GM08714 (cell line): ENCODE results near the gene HOXB5.

ENCODE experiments used
- H3K4me3 ChIP-seq: fragments of 200-500 bp; sonication (Bioruptor generic); 2 replicates; pipeline ENCODE4 v1.5.1; 2014; ENCODE audit warnings: mild to moderate bottlenecking, low read length, inconsistent platforms
- ZNF274 ChIP-seq: IDR thresholded peaks from 2 replicates; pipeline ENCODE4 v1.6.1; 2012; ENCODE audit warnings: mild to moderate bottlenecking, low read depth, low read length

HOXB5 gene

DNA sequence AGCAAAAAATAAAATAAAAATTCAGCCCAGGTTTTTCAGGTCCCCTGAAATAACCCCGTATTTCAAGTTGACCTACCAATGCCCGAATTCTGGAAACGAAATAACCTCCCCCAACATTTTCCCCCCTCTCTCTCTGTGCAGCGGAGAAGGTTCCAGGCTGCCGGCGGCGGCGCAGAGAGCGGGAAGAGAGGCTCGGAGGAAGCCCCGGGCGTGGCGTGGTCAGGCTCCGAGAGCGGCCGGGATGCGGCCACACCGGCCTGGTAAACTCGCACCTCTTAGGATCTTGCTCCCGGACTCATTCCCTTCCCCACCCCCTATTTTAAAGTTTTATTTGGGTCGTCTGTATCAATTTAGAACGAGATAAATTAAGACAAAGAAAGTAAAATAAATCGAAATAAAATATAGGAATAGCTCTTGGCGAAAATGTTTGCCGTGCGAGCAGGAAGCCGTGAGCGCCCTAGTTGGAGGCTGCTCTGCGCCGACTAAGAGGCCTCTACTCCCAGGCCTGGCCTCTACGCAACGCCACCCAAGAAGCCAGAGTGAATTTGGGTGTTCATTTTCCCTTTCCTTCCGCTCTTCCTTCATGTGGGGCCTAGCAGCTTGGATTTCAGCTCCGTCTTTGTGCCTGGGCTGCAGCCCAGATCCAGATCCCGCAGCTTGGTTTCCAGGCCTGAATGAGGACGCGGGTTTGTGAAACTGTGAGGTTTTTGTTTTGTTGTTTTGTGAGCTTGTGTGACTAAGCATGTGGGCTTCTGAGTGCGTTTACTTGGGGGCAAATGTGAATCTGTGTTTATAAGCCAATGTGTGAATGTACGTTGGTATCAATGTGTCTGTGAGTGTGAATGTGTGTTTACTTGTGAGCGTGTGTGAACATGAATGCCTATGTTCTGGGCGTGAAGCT is 12.7 kb upstream of the HOXB5 start:
- no peak for TF ChIP-seq ZNF274
- no peak overlapping the region for H3K4me3 ChIP-seq

DNA sequence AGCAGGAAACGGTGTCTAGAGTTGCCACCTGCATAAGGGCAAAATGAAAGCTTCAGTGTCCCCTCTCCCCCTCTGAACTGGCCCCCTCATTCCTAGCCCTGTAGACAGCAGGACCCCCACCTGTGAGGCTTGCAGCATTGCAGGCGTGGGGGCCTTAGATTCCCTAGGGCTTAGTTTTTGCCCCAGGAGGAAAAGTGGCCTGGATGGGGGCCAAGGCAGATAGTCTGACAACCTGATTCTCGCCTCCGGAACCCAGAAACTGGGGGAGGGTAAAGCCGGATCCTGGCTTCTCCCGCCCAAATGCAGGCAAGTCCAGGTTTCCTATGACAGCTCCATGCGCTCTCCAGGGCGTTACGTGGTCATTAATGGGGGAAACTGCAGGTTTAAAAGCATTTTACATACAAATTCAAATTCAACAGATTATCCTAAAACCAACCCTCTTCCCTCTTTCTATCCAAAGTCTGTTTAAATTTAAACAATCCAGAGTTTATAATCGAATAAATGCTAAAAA is 11.9 kb upstream of the HOXB5 start:
- TF ChIP-seq ZNF274: no peak
- no peak overlapping the region for H3K4me3 ChIP-seq

DNA sequence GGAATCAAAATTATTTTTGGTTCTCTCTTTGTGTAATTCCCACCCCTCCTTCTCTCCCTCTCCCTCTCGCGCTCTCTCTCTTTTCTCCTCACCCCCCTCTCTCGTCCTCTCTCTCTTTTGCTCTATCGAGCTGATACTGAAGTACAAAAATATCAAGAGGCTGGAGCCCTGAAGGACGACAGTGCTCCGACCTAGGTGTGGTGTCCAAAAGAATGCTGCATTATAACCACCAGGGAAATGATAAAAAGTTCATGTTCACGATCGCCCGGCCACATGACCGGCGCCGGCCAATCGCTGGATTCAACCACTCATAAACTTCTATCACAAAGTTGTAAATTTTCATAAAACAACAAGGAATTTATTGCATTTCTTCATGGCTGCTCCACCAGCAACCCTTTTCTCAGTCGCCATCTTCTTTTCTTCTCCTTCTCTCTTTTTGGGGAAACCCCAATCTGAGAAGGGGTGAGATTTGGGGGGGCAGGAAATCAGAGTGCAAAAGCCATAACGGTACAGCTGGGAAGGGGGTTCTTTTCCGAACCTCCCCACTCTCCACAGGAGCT is 11.3 kb upstream of the HOXB5 start, which contains the start of gene HOXB6:
TSS of gene HOXB6 (minus strand) at position 217 of the 560 bp plus-strand sequence. CDS start 6,836 bp downstream, outside the sequence.
- peak within 1 kb of the TSS; percentile 17; the same call in 1 of the 2 replicates for H3K4me3 ChIP-seq
- TF ChIP-seq ZNF274: no peak

DNA sequence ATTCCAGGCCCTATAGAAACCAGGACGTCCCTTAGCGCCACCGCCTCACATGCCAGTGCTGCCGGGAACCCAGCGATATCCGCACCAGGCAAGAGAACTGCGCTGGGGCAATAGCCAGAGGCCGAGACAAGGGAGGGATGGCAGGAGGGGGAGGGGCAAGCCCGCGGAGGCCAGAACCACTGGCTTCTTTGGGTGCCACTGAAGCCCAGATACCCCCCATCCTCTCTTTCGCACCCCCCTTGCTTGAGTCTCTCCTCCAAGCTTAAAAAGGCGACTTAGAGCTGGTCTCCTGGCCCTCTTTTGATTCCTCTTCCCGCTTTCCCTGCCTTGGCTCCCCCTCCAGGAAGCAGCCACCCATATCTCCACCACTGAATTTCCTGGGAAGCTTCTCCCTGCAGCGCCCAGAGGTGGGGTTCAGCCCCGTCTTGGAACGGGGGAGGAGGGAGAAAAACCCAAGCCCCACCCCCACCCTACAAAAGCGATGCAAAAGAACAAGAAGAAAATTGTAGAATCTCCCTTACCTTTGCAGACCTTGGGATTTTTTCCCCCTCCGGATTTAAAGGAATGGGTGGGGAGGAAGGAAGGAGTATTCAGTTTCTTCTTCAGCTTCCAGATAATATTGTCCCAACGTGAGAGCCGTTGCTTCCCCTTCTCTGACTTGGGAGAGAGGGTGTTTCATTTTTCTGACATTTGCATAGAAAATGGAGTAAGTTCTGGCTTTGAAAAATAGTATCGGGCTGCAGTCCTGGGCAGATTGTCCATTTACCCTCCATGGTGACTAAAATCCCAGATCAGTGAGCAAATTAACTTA is 10.6 kb upstream of the HOXB5 start:
- peak overlapping the region; percentile 17; the same call in 1 of the 2 replicates for H3K4me3 ChIP-seq
- TF ChIP-seq ZNF274: no peak

DNA sequence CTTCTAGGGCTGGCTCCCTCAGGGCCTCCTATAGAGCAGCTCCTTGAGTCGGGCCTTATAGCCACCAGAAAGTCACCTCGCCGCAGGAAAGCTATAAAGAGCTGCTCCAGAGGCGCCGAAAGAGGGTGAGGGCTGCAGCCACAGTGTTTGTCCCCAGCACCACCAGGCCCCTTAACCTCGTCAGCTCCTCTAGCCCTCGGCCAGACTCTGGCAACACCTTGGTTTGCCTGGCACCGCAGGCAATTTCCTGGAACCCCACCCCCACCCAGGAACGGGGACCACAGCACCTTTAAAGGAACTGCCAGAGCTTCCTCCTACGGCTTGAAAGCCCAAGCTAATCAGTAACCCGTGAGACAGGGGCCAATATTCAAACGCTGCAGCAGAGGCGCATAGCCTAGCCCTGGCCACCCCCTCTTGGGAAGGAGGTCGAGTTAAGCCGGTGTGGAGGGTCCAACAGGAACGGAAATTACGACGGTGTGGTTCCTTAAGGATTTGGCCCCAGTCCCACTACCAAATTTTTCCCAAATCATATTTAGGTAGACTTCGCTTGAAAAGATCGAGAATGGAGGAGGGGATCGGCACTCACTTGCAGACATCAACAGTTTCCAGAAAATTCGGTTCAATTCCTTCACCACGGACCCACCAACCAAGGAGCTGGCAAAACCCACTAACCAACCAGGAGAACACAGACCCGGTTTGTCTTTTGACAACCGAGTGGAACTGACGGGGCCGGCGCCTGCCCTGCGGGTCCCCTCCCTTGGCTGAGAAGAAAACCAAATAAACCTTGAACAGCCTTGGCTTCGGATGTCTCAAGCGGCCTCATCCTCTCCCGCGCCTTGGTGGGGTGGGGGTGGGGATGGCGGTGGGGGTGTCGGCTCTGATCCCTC is 8.2 kb upstream of the HOXB5 start:
- no peak for TF ChIP-seq ZNF274
- no peak overlapping the region for H3K4me3 ChIP-seq

DNA sequence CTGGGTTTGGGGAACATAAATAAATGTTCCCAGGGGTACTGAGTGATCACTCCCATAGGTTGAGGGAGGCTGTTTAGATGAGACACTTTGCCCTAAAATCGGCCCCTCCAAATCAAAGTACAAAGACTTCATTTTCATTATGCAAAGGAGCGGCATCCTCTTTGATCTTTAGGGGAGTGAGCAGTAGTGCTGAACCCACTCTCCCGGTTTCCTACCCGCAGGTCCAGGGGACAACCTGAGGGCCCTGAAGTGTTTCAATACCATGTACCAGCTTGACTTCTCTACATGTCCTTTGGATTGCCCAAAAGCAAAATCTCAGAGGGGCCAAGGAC is 7.6 kb upstream of the HOXB5 start:
- no peak for TF ChIP-seq ZNF274
- no peak overlapping the region for H3K4me3 ChIP-seq

DNA sequence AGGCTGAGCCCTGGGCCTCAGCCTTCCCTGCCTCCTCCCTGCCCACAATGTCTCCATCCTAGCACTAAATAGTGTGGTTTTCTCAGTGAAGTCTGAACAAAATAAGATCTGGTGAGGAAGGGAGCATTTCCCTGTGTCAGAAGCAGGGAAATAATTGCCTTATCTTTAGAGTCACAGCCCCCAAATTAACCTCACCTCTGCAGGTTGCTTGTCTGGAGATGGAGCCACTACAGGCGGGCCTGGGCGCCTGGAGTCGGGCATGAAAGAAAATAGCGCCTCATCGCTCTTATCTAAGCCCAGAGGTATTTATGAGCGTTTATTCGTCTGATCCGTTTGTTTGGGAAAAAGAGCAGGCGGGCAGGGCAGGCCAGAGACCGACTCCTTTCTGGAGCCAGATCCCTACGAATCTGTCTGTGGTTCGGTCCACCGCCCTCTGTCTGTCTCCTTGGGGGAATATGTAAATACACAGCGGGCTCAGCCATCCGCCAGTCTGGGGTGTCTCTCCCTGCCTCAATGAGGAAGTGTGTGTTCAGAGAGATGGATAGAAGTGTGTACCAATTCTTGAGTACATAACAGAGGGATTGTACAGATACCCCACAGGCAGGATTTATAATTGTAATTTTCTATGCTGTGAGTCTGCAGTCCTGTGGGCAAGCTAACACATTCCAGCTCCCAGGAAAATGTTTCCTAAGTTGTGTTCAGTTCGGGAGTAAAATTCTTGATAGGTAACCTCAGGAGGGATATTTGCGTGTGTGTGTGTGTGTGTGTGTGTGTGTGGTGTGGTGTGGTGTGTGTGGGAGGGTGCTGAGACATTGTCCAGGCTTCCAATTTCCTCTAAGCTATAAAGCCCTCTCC is 6.9 kb upstream of the HOXB5 start:
- H3K4me3 ChIP-seq: no peak overlapping the region
- no peak for TF ChIP-seq ZNF274

DNA sequence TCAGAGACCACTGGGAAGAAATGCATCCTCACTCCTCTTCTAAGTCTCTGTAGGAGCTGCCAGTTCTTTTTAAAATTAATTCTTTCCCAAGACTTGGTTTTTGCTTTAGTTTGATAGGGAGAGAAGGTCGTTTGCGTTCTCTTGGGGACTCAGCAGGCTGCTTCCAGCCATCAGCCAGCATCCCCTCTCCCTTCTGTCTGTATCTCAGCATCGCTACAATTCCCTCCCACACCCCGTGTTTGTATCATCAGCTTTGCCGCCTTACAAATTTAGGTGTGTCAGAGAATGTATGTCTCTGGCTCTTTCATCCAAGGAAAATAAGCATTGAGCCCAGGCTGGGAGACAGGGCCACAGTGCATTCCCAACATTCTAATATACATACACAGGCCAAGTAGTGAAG is 5.8 kb upstream of the HOXB5 start:
- H3K4me3 ChIP-seq: no peak overlapping the region

DNA sequence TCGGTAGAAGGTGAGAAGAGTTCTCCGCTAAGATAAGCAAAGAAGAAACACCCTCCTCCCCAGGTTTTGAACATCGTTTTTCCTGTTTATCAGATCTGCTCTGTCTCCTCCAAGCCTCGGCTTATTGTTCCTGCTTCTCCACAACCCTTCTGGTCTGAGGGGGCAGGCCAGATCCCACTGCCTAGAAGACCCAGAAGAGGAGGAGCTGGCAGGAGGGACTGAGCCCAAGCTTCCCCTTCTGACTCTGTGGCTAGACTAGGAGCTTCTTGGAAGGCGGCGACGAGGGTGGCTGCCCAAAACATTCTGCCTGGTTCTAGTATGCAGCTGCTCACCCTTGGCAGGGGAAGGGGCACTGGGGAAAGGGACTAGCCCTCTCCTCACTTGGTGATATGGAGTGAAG is 5.2 kb upstream of the HOXB5 start:
- no peak overlapping the region for H3K4me3 ChIP-seq
- TF ChIP-seq ZNF274: no peak

More for the DNA sequence above, 5.8 kb upstream of the HOXB5 start:
- no peak for TF ChIP-seq ZNF274

DNA sequence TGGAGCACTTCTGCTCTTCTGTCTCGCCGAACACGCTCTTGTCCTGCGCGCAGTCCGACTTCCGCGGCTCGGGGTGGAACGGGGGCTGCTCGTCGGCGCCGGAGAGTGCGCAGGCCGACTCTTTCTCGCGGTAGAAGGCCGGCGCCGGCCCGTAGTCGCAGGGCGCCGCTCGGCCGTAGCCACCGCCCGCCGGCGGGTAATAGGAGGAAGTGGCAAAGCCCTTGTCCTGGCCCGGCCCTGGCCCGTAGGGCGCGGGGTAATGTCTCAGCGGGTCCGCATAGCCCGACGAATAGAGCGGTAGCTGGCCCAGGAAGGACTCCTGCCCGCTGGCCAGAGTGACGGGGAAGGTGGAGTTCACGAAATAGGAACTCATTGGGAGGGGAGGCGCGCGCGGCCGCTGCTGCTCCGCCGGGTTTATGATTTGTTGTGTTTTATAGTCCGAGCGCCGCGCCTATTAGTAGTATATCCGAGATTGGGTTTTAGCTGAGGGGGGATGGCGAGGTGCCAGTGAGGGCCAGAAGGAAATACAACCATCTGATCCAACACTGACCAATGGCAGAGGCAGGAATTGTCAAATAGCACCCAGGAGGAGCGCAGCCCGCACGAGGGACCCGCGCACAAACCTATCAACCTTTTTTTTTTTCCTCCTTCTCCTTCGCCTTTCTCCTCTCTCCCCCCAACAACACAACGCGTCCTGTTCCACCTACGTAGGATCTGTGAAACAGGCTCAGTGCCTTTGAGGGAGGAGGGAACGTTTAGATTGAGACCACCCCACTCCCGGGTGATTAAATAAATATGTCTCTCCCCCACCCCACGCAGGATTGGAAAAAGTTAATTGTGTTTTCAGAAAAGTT is 4.4 kb upstream of the HOXB5 start:
- TF ChIP-seq ZNF274: no peak
- peak overlapping the region; percentile 56; the same call in 1 of the 2 replicates for H3K4me3 ChIP-seq

DNA sequence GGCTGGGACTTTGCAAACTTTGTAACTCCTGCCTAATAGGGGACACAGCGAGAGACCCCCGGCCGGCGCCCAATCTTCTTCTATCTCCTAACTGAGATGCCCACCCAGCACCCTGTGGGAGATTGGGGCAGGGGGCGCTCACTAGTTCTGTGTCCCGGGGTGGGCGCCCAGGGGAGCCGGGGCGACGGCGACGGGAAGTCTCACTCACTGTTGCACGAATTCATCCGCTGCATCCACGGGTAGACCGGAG is 3.9 kb upstream of the HOXB5 start:
- TF ChIP-seq ZNF274: no peak
- H3K4me3 ChIP-seq: peak overlapping the region; percentile 56; the same call in 1 of the 2 replicates
